Activated CD8-positive, alpha-beta memory T cell treated with anti-CD3 and anti-CD28 coated beads, Interleukin-2, amount 50 U/mL, for 24 hours (primary cell): ENCODE results near the gene USP49.
"Not testable (repeated sequence)": the region's sequence is repeated elsewhere in the genome, so short reads cannot be mapped to it uniquely, and the experiment has no call there.

Experiments used
- DNase-seq: peaks from one replicate; pipeline ENCODE4 v3.0.0-alpha.2; 2020; ENCODE audit errors: extremely low read depth

Gene USP49

DNA sequence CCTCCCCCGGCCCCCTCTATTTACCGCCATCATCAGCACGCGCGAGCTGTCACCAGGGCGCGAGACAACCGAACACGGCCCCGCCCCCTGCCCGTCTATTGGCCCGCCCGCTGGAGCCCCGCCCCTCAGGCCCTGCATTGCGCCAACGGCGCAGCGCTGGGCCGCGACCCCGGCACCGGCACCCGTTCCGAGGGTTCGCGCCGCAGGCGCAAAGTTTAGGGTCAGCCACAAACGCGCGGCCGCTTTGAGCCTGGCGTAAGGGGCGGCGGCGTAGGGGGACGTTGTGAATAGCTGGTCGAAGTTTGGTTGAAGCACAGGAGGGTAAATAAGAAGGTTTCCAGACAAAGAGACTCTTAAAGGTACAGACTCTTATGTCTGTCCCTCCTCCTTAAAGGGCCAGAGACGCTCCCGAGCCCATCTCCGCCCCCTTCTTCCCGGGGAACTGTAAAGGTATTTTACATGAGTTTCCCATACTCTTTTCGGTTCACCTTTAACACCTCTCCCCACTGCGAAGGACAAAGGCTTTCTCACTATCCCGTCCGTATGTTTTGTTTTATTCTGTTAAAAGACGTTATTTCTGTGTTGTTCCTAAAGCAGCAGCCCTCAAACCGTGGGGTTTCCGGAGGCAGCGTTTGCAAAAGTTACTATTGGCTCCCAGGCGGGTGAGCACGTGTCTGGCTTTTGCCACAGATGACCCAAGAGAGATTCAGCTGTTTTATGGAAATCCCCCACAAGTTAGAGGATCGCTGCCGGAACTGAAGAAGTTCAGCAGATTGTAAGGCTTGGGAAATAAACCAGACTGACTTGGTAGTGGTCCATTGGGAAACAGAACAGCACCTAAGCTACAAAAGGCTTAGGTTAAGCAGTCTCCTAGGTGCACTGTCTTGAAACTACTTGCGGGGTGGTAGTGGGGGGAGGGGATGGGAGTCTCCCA, at the start of gene USP49:
Gene USP49 (minus strand): TSS at position 76 of the 934 bp plus-strand sequence. CDS start 88,392 bp downstream, outside the sequence.
- peak; percentile 84 for DNase-seq

DNA sequence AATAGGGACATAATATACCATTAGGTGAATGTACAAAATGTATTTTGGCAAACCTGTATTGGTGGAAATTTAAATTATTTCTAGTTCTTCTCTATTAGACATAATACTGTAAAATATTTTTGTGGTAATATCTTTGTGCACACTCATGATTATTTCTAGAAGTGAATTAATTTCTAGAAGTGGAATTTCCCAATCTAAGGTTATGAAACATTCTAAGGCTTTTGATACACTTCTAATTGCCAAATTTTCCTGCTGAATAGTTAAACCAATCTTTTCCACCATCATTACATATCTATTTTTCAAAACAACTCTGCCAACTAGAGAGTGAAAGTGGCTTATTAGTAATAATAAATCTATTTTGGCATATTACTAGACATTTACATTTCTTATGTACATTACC, 48.3 kb upstream of the USP49 start:
- DNase-seq = no peak

GRCh38 chr6:41942882-41943281, 47.7 kb upstream of the USP49 start:
- not testable (repeated sequence) for DNase-seq

- no peak for DNase-seq
These were observed 47.1 kb upstream of the USP49 start for GRCh38 chr6:41942067-41942851.

- DNase-seq = peak; percentile 73
These were observed 46.3 kb upstream of the USP49 start, which contains the start of gene CCND3 for GRCh38 chr6:41941280-41942066. TSS of gene CCND3 (minus strand) at chr6:41941808. CDS start at chr6:41941649, 159 bp downstream.

DNA sequence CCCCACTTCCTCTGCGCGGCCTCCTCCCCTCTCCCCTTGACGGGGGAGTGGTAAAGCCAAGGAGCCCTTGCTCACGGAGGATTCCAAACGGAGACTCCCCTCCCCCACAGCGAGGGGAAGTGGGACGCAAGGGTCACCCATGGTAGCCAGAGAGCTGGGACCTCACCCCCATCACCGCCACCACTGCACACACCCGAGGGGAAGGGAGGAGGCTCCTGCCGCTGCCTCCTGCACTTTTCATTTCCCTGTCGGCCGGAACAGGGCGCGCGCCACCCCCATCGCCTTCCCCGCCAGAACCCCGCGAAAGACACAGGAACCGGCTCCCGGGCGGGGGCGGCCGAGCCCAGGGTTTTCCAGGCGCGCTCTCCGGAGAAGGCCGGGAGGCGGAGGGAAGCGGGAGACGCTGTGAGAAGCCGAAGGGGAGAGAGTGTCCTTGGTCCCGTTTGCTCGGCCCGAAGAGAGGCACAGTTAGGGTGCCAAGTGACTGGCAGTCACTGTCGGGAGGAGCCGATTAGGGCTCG, 45.6 kb upstream of the USP49 start:
- DNase-seq = no peak

DNA sequence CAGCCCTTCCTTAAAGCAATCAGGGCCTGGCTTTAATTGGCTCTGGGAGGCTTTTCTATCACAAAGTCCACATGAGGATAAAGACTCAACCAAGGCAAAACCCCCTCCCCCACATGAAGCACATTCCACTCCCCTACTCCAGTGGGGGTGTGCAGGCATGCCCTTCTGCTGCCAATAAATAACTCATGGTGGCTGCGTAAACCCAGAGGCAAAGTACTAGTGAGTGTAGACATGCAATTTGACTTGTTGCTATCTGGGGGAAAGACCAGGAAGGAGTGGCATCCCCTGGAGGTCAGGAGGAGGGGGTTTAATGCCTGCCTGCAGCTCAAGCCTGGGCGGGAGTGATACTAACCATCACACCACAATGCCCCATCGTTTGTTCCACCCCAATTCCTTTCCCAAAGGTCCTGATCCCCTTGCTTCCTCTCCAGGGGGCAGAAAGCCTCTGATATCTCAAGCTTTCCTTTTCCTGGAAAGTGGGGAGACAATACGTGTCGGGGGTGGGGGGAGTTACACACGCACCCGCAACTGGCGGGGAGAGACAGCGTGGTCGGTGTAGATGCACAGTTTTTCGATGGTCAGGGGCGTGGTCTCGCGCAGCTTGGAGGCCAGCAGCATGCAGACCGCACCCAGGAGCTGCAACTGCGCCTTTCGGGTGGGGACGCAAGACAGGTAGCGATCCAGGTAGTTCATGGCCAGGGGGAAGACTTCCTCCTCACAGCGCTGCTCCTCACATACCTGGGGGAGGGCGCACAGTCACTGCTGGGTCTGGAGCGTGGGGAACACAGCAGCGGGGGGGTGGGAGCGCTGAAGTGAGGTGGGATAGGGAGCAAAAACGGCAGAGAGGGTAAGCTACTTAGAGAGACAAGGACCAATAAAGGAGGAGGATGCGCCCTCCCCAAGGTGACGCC, 44.9 kb upstream of the USP49 start:
- DNase-seq = no peak

DNA sequence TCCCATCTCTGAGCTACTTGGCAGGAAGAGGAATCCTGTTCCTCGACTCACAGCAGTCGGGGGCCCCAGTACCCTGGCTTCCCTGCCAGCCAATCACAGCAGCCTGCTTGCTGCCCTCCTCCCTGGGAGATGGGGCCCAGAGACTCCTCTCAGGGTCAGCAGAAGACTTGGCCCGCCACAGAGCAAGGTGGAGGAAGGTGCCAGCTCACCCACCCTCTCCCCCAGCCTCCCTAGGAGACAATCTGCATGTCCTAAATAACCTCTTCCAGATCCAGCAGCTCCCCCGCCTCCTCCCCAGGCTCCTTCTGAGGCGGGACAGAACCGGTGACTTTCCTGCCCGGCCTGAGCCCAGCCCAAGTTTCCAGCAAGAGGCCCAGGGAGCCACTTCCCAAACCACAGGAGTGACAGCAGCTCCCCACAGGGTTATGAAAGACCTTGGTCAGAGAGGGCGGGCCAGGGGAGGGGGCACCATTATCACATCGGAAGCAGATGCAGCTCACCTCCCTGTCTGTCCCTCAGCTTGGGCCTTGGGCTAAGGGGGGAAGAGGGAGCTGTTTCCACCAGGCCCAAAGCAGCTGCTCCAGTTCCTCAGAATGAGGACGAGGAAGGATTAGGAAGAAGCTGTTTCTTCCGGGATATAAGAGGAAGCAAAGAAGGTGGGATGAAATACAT, 44.1 kb upstream of the USP49 start:
- no peak for DNase-seq

GRCh38 chr6:41938590-41939175, 43.5 kb upstream of the USP49 start:
- no peak for DNase-seq

- no peak for DNase-seq
These were observed 42.8 kb upstream of the USP49 start for GRCh38 chr6:41937861-41938574.

DNA sequence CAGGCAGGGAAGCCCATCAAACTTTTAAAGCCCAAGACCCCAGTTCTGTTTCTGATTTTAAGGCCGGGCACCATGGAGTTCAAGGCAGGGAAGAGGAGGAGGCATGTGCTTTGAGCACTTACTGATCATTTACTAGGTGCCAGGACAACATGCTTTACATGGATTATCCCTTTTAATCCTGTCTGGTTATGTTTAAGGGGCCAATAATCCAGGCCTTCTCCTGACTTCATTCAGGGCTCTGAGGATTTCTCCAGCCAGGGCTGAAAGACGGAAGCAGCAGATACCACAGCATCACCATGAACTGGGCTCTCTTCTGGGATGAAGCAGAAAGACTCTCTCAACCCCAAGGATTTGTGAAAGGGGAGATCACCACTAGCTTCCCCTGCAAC, 42.3 kb upstream of the USP49 start:
- DNase-seq = no peak

- DNase-seq = peak; percentile 55
These were observed 41.1 kb upstream of the USP49 start for GRCh38 chr6:41936073-41936837.

- DNase-seq = no peak
These were observed 40.5 kb upstream of the USP49 start for GRCh38 chr6:41935685-41936072.

GRCh38 chr6:41935193-41935574, 40.0 kb upstream of the USP49 start:
- no peak for DNase-seq

- DNase-seq = no peak
These were observed 39.4 kb upstream of the USP49 start for GRCh38 chr6:41934278-41935192.

DNA sequence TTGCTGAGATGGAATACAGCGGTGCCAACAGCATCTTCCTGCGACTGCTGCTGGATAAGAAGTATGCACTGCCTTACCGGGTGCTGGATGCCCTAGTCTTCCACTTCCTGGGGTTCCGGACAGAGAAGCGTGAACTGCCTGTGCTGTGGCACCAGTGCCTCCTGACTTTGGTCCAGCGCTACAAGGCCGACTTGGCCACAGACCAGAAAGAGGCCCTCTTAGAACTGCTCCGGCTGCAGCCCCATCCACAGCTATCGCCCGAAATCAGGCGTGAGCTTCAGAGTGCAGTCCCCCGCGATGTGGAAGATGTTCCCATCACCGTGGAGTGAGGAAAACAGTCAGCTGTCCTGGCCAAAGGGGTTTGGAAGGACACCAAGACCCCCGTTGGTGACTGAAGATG, 37.2 kb upstream of the USP49 start:
- no peak for DNase-seq

DNA sequence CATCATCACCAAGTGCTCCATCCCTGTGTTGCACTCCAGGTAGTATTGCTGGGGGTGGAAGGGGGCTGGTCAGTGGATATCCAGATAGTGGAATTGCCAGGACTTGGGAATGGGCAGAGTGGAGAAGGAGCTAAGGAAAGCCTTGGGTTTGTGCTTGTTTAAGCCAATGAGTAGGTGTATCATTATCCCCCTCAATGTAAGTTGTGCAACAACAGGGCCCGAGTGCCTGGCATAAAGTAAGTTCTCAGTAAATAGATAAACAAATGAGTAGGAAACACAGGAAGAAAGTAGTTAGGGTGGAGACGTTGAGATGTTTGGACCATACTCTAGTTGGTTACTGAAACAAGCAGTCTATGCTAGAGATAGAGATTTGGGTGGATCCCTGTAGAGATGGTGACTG, 36.6 kb upstream of the USP49 start:
- DNase-seq = no peak
